GM21381 (cell line): ENCODE results near the gene PAX3.

ENCODE experiments used
- ATAC-seq: cut with Tn5 transposase; IDR thresholded peaks from one replicate; pipeline ENCODE4 v1.9.1; 2021; ENCODE audit warnings: mild to moderate bottlenecking, moderate library complexity; ENCODE audit not compliant: unreplicated experiment

Gene PAX3

DNA sequence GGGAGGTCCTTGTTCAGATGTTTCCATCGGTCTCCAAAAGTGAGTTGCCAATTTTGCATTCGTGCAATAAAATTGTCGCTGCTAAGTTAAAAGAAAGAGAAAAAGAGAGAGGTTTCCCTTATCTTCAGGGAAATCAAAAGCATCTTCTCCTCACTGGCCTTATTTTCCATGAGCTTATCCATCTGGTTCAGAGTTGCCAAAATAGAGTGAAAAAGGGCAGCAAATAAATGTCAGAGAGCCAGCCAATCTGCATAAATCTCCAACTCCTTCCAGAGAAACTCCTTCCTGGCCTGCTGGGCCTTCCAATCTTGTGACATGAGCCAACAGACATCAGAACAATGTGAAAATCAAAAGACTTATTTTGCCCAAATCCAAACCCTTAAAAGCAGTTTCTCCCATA is 28.4 kb downstream of the PAX3 start:
- ATAC-seq: no peak

- ATAC-seq: no peak
These were observed 29.7 kb downstream of the PAX3 start for GRCh38 chr2:222269132-222269531.

- no peak for ATAC-seq
These were observed 30.3 kb downstream of the PAX3 start for GRCh38 chr2:222268311-222268990.

DNA sequence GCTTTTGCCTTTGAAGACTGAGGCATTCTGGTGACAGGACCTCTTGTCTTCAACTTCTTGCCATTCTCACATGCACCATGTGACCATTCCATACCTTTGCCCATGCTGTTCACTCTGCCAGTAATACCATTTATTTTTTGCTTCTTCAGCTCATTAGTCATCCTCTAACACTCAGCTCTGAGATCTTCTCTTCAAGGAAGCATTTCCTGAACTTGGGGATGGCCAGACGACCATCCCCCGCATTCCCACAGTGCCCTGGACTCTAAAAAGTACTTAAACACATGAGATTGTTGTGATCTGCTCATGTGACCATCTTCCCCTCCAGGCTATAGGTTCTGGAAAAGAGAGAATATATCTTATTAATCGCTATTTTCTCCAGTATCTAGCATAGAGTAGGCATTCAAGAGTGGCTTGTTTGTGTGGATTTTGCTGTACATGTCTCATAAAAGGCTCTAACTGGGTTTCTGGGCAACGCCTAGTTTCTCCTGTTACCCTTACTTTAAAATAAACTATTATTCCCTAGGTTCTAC is 33.9 kb downstream of the PAX3 start:
- no peak for ATAC-seq

- ATAC-seq: no peak
These were observed 37.3 kb downstream of the PAX3 start for GRCh38 chr2:222261504-222261903.

DNA sequence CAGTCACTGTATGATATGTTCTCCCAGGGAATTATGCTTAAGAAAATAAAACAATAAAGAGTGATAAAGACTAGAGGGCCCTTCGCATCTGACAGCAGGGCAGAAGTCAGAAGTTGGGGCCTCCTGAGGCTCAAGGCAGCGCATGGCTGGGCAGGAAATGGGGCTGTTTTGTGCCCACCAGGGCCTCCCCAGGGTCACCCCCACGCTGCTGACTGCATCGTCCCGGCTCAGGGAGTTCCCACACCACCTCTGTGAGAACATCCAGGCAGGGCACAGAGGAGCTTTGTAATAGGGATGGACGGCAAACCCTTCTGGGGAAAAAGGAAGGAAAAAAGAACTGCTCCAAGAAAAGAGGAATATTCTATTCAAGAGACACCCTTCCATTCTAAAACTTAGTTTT is 41.2 kb downstream of the PAX3 start:
- no peak for ATAC-seq

DNA sequence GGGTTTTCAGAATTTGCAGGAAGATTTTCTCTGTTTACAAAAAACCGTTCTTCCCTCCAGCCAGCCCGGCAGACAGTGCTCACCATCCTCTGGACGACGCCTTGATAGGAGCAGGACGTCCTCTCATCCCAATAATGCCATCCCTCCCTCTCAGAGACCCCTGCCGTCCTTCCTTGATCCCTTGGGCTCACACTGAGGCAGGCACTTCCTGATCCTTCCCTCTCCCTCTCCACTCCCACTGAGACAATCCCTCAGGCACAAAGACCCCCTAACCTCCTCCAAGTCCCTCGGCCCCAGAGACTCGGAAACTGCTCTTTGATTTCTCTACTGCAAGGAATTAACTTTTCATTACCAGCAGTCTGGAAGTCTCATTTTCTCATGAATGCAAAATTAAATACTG is 42.5 kb downstream of the PAX3 start:
- no peak for ATAC-seq

- ATAC-seq: no peak
These were observed 43.7 kb downstream of the PAX3 start for GRCh38 chr2:222255090-222255489.

- ATAC-seq: no peak
These were observed 48.5 kb downstream of the PAX3 start for GRCh38 chr2:222250313-222250712.

- ATAC-seq: no peak
These were observed 49.4 kb downstream of the PAX3 start for GRCh38 chr2:222249444-222249843.

DNA sequence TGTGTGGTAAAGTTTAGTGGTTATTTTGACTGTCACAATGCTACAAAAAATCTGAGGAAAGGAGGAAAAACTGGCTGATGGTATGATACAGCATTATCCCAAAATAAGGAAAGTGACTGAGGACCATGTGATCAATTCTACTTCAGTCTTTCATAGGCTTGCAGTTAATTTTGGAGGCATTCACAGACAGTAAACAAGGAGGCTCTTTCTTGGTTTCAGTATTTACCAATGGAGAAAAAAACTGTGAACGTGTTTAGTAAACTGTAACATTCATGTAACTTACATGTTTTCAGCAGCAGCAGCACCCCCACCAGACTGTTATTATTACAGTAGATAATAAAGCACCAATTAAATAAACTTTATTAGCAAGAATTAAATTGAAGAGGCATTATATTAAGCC is 50.0 kb downstream of the PAX3 start:
- no peak for ATAC-seq

GRCh38 chr2:222248256-222248655 is 50.5 kb downstream of the PAX3 start:
- ATAC-seq: no peak

GRCh38 chr2:222242532-222242931 is 56.3 kb downstream of the PAX3 start:
- ATAC-seq: peak; percentile 83

GRCh38 chr2:222241128-222241870 is 57.5 kb downstream of the PAX3 start:
- ATAC-seq: no peak

DNA sequence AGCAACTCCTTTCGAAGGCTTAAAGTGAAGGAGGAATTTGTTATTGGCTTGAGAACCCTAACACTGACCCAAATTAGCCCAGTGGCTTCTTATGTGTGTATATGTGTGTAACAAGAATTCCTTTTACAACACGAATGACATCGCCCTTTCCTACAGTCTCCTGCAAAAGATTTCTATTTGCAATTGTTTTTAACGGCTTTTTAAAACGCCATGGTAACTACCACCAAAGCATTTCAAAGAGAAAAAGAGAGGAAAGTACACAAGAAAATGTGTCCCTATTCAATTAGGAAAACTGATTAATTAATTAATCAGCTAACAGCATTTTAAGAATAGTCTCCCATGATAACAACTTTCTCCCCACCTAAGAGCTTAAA is 58.1 kb downstream of the PAX3 start:
- ATAC-seq: no peak

DNA sequence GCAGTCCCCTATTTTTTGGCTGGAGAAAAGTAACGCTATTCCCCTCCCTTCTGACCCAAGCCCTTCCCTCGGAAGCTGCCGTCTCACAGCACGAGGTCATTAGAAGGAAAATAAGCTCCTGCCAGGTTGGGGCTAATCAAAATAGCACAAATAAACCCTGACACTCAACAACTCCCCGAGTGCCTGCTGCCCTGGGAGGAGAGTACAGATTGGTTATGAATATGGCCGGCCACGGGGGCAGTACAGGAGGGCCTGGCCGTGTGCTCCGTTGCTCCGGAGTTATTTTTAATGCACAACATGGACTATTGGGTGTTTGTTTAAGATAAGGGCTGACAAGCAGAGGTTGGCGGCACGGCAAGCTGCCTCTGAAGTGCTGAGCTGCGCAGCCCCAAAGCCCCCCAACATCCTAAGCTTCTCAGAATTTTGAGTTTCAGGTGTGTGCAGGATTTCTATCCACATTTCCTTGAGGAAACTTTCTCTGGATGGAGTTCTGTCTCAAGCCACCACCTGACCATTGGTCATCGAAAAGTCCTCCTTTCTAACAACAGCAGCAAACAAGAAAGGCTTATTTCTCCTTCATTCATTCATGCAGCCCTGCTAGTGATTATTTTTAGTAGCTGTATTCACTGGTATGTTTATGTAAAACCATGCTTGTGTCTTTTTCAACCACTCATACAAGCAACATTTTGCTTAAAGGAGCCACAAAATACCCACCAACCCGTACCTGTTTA is 58.7 kb downstream of the PAX3 start:
- ATAC-seq: no peak

- no peak for ATAC-seq
These were observed 59.7 kb downstream of the PAX3 start for GRCh38 chr2:222239091-222239490.

- ATAC-seq: no peak
These were observed 60.7 kb downstream of the PAX3 start for GRCh38 chr2:222238072-222238471.

DNA sequence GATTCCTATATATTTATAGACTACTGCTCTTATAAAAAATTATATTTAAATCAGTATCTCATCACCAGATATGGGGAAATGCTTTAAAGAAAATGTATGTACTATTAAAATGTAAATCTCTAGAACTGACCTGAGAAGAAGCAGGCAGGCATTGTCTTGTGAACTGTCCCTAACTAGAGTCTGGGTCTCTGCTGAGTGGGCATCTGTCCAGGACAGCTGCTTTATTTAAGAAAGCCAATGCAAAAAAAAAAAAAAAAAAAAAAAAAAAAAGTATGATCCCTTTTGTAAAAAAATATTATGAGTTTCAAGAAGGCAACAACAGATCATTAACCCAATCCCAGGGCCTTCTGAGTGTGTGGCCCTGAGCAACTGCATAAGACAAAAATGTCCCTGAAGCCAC is 66.0 kb downstream of the PAX3 start:
- no peak for ATAC-seq

- ATAC-seq: no peak
These were observed 66.4 kb downstream of the PAX3 start for GRCh38 chr2:222232372-222232771.

- ATAC-seq: no peak
These were observed 70.7 kb downstream of the PAX3 start for GRCh38 chr2:222228054-222228453.

DNA sequence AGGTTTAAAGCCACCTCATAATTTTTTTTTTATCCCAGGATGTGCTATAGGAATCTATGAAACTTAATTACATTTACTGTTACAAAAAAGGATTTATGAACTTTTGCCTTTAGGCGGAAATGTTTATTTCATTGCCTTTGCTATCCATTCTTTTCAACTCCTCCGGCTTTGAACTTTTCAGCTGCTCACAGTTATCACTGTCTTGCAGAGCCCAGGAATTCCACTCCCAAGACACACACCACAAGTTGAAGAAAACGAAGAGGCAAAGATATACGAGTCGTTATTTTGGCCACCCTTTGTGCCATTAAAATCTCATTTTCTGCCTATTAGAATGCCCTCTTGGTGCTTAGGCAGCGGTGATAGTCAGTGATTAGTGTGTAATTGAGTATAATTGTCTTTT is 80.0 kb downstream of the PAX3 start:
- ATAC-seq: no peak
